ENCODE measurements around the gene GNAQ. TPM values are rescaled to one million over a fixed set of nuclear protein-coding genes. Genes with fewer than 3 reads are reported as not detected.

GNAQ gene
- total RNA-seq, 2 experiments from 2014 or later: 17.6 to 24.2 TPM

DNA sequence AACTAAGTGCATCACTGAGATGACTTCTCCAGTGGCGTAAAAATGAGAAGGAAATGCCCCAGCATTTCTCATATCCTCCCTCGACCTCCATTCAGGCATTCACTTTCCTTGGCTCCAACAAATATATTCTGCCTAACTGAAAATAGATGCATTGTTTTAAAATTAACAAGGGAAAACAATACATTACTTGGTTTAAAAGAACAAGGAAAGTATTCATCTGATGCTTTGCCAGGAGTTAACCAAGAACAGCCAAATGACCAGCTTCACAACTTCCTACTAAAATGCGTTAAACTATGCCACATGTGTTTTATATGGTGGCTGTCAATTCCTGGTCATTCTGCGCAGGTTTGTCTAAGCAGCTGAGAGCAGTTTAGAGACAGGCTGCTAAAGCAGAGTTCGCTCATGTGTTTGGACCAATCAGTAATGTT is 121.4 kb downstream of the GNAQ start:
- Mint-ChIP-seq H3K27ac (peak overlapping the region; percentile 41), H3K4me3 (no peak overlapping the region), H3K4me1 (peaks cover 32% of the 10 kb centered on the region), H3K9me3 (ENCODE audit: low read depth) (no peaks in the 10 kb centered on the region), H3K36me3 (peaks cover 28% of the 10 kb centered on the region), H3K27me3 (no peaks in the 10 kb centered on the region)
- DNase-seq (no peak), ATAC-seq (no peak)
- CTCF ChIA-PET: no interaction called here

GRCh38 chr9:77909306-77909705 is 122.3 kb downstream of the GNAQ start:
- ATAC-seq (peak; percentile 98), DNase-seq (peak; percentile 50)
- Mint-ChIP-seq H3K4me1 (peaks cover 32% of the 10 kb centered on the region), H3K4me3 (peak overlapping the region; percentile 43), H3K27me3 (no peaks in the 10 kb centered on the region), H3K36me3 (peaks cover 28% of the 10 kb centered on the region), H3K9me3 (ENCODE audit: low read depth) (no peaks in the 10 kb centered on the region), H3K27ac (peak overlapping the region; percentile 89)
- CTCF ChIA-PET: interaction anchor here (0.7 kb wide), 1 partner anchor 14 kb away, joined by 3 read pairs; no protein-coding TSS in a partner anchor

DNA sequence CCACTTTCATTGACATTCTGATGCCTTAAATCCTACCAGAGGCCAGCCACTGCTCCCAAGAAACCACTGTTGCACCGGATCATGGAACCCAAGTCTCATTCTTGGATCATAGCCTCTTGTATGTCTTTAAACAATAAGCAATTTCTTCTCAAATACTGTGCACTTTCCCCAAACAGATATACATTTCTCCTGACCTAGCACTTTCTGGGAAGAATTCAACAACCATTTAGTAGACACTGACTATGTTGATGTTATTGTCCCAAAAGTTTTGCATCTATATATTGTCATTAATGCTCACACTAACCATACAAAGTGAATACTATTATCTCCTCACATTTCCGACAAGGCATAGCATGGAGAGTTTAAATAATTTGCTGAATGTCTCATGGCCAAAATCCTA is 123.3 kb downstream of the GNAQ start:
- H3K4me1 Mint-ChIP-seq: peaks cover 32% of the 10 kb centered on the region
- H3K27ac Mint-ChIP-seq: peak overlapping the region; percentile 89
- H3K36me3 Mint-ChIP-seq: peaks cover 24% of the 10 kb centered on the region
- CTCF ChIA-PET: no interaction called here
- no peak overlapping the region for H3K4me3 Mint-ChIP-seq
- no peaks in the 10 kb centered on the region for H3K27me3 Mint-ChIP-seq
- no peaks in the 10 kb centered on the region for H3K9me3 Mint-ChIP-seq (ENCODE audit: low read depth)
- DNase-seq (no peak), ATAC-seq (no peak)

- H3K4me1 Mint-ChIP-seq: peaks cover 33% of the 10 kb centered on the region
- H3K27me3 Mint-ChIP-seq: no peaks in the 10 kb centered on the region
- H3K9me3 Mint-ChIP-seq (ENCODE audit: low read depth): no peaks in the 10 kb centered on the region
- no peak overlapping the region for H3K4me3 Mint-ChIP-seq
- DNase-seq (no peak), ATAC-seq (no peak)
- H3K27ac Mint-ChIP-seq: no peak overlapping the region
- CTCF ChIA-PET: no interaction called here
- H3K36me3 Mint-ChIP-seq: peaks cover 22% of the 10 kb centered on the region
Observed at GRCh38 chr9:77907585-77907984, 124.0 kb downstream of the GNAQ start.

GRCh38 chr9:77906991-77907390 is 124.6 kb downstream of the GNAQ start:
- CTCF ChIA-PET: interaction anchor here (0.6 kb wide), 1 partner anchor 12 kb away, joined by 4 read pairs; no protein-coding TSS in a partner anchor
- Mint-ChIP-seq H3K9me3 (ENCODE audit: low read depth) (no peaks in the 10 kb centered on the region), H3K27ac (no peak overlapping the region), H3K4me3 (no peak overlapping the region), H3K27me3 (no peaks in the 10 kb centered on the region), H3K36me3 (peaks cover 20% of the 10 kb centered on the region), H3K4me1 (peaks cover 33% of the 10 kb centered on the region)
- no peak for DNase-seq
- ATAC-seq: no peak

GRCh38 chr9:77903666-77904285 is 127.8 kb downstream of the GNAQ start:
- ATAC-seq (no peak), DNase-seq (no peak)
- Mint-ChIP-seq H3K4me3 (no peak overlapping the region), H3K27me3 (no peaks in the 10 kb centered on the region), H3K36me3 (peaks cover 13% of the 10 kb centered on the region), H3K27ac (no peak overlapping the region), H3K9me3 (ENCODE audit: low read depth) (no peaks in the 10 kb centered on the region), H3K4me1 (peaks cover 35% of the 10 kb centered on the region)
- CTCF ChIA-PET: interaction anchor here (1.6 kb wide), 1 partner anchor 132 kb away, joined by 4 read pairs; no protein-coding TSS in a partner anchor

DNA sequence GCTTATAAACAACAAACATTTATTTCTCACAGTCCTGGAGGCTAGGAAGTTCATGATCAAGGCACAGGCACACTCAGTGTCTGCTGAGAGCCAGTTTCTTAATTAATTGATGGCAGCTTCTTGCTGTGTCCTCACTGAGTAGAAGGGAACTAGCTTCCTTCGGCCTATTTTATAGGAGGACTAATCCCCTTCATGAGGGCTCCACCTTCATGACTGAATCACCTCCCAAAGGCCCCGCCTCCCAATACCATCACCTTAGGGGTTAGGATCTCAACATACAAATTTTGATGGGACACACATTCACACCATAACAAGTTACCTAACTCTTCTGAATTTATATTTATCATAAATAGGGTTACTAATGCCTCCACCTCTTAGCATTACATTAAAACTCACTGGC is 129.8 kb downstream of the GNAQ start:
- CTCF ChIA-PET: no interaction called here
- Mint-ChIP-seq H3K36me3 (peaks cover 6% of the 10 kb centered on the region), H3K4me3 (no peak overlapping the region), H3K4me1 (peaks cover 22% of the 10 kb centered on the region), H3K27me3 (peaks cover 2% of the 10 kb centered on the region), H3K27ac (no peak overlapping the region), H3K9me3 (ENCODE audit: low read depth) (no peaks in the 10 kb centered on the region)
- ATAC-seq: no peak
- DNase-seq: no peak

DNA sequence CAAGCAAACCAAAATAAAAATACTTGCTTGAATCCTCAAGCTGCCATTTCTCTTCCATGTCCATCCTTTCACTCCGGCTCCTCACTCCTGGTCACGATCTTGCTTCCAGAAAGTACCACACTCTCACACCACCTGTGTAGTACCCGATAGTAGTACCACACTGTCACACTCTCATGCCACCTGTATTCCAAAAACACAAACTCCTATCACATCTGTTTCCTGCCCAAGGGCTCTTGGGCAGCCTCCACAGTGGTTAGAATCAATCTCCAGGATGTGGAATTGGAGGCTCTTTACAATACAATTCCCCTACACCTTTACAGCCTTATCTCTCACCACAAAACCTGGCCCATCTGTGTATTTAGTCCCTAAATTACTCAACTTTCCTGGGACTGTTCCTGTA is 130.6 kb downstream of the GNAQ start:
- DNase-seq: no peak
- H3K36me3 Mint-ChIP-seq: peaks cover 6% of the 10 kb centered on the region
- no peaks in the 10 kb centered on the region for H3K9me3 Mint-ChIP-seq (ENCODE audit: low read depth)
- no peak for ATAC-seq
- H3K4me1 Mint-ChIP-seq: peaks cover 22% of the 10 kb centered on the region
- H3K4me3 Mint-ChIP-seq: no peak overlapping the region
- H3K27me3 Mint-ChIP-seq: peaks cover 2% of the 10 kb centered on the region
- H3K27ac Mint-ChIP-seq: no peak overlapping the region
- CTCF ChIA-PET: no interaction called here

DNA sequence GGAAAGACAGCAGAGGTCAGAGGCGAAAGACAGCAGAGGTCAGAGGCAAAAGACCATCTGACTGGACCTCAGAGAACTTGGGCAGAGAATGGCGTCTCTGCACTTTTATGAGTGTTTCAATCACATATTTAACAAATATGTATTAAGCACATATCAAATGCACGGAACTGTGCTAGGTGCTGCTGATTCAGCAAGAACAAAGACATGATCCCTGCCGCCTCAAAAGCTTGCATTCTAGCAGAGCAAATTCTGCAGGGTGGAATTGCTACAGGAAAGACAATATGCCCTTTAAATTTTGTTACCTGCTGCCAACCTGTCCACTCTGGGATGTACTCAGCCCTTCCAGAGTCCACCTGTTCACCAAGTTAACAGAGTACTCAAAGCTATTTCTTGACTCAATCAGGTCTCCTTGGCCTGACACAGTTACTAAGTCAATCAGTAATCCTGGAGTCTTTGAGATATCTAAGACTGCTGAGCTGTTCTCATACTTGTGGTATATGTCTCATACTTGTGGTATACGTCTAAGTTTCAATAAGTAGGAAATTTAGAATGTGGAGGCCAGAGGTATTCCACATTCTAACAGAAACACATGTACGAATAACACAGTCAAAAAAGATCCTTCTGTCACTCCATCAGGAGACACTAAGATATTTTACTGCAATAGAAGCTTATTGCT is 131.8 kb downstream of the GNAQ start:
- peaks cover 2% of the 10 kb centered on the region for H3K27me3 Mint-ChIP-seq
- peaks cover 22% of the 10 kb centered on the region for H3K4me1 Mint-ChIP-seq
- CTCF ChIA-PET: no interaction called here
- no peak overlapping the region for H3K4me3 Mint-ChIP-seq
- DNase-seq (no peak), ATAC-seq (peak; percentile 47)
- H3K9me3 Mint-ChIP-seq (ENCODE audit: low read depth): no peaks in the 10 kb centered on the region
- no peak overlapping the region for H3K27ac Mint-ChIP-seq
- H3K36me3 Mint-ChIP-seq: peaks cover 6% of the 10 kb centered on the region

DNA sequence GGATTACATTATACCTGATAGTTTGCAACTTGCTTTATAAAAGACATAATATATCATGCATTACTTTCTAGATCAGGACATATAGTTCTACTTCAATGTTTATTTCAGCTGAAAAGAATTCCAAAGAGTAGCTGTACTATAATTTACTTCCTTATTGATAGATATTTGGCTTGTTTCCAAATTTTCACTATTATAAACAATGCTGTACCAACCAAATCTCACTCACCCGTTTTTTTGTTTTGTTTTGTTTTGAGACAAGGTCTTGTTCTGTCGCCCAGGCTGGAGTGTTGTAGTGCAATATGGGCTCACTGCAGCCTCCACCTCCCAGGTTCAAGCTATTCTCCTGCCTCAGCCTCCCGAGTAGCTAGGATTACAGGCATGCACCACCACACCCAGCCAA is 132.7 kb downstream of the GNAQ start:
- peaks cover 22% of the 10 kb centered on the region for H3K4me1 Mint-ChIP-seq
- ATAC-seq: no peak
- no peaks in the 10 kb centered on the region for H3K9me3 Mint-ChIP-seq (ENCODE audit: low read depth)
- H3K36me3 Mint-ChIP-seq: peaks cover 6% of the 10 kb centered on the region
- H3K27ac Mint-ChIP-seq: no peak overlapping the region
- CTCF ChIA-PET: no interaction called here
- DNase-seq: no peak
- peaks cover 2% of the 10 kb centered on the region for H3K27me3 Mint-ChIP-seq
- H3K4me3 Mint-ChIP-seq: no peak overlapping the region

GRCh38 chr9:77896938-77897667 is 134.5 kb downstream of the GNAQ start:
- CTCF ChIA-PET: interaction anchor here (0.6 kb wide), 1 partner anchor 14 kb away, joined by 3 read pairs; no protein-coding TSS in a partner anchor
- peaks cover 7% of the 10 kb centered on the region for H3K36me3 Mint-ChIP-seq
- no peak overlapping the region for H3K27ac Mint-ChIP-seq
- DNase-seq (no peak), ATAC-seq (no peak)
- H3K4me1 Mint-ChIP-seq: peaks cover 26% of the 10 kb centered on the region
- H3K4me3 Mint-ChIP-seq: no peak overlapping the region
- H3K27me3 Mint-ChIP-seq: peaks cover 2% of the 10 kb centered on the region
- no peaks in the 10 kb centered on the region for H3K9me3 Mint-ChIP-seq (ENCODE audit: low read depth)

DNA sequence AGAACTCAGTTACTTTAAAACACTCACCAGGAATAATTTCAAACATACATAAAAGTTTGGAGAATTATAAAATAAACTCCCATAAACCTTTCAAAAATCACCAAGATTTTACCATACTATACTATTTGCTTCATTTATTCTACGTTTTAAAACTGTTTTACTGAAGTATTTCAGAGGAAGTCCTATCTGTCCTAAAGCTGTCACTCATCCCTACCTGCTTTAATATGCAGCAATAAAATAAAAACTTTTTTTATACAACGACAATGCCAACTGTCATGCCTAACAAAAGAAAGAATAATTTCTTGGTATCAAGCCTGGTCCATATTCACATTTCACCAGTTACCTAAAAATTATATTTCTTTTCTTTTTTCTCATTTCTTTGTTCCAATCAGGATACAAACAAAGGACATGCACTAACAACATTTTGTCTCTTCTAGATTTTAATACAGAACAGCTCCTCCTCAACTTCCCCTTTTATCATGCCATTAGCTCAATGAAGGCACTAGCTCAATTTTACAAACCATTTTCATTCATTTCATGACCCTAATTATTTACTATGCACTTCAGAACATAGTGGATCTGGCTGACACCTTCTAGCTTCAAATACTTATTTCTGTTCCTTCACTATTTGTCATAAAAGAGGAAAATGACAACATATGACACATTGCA is 135.2 kb downstream of the GNAQ start:
- ATAC-seq: no peak
- Mint-ChIP-seq H3K4me1 (peaks cover 24% of the 10 kb centered on the region), H3K27me3 (peaks cover 2% of the 10 kb centered on the region), H3K9me3 (ENCODE audit: low read depth) (no peaks in the 10 kb centered on the region), H3K27ac (no peak overlapping the region), H3K36me3 (peaks cover 7% of the 10 kb centered on the region), H3K4me3 (no peak overlapping the region)
- DNase-seq: no peak
- CTCF ChIA-PET: interaction anchor here (1.3 kb wide), 1 partner anchor 437 kb away, joined by 3 read pairs; no protein-coding TSS in a partner anchor

GRCh38 chr9:77893706-77894105 is 137.9 kb downstream of the GNAQ start:
- no peak overlapping the region for H3K27ac Mint-ChIP-seq
- DNase-seq: no peak

More at GRCh38 chr9:77893706-77894105, 137.9 kb downstream of the GNAQ start:
- H3K9me3 Mint-ChIP-seq (ENCODE audit: low read depth): no peaks in the 10 kb centered on the region
- peaks cover 2% of the 10 kb centered on the region for H3K27me3 Mint-ChIP-seq
- H3K4me3 Mint-ChIP-seq: no peak overlapping the region
- H3K36me3 Mint-ChIP-seq: peaks cover 3% of the 10 kb centered on the region
- CTCF ChIA-PET: no interaction called here
- H3K4me1 Mint-ChIP-seq: peaks cover 6% of the 10 kb centered on the region
- ATAC-seq: no peak
